HG03139 (cell line): Measurements from ENCODE around the gene VGF.
A peak's percentile ranks its signal among the peaks of the same experiment; 100 is the strongest.
"Not testable (repeated sequence)": the region's sequence is repeated elsewhere in the genome, so short reads cannot be mapped to it uniquely, and the experiment has no call there.

Experiments
- ATAC-seq: cut with Tn5 transposase; IDR thresholded peaks from one replicate; pipeline ENCODE4 v1.9.1; 2021; ENCODE audit not compliant: unreplicated experiment

VGF gene

GRCh38 chr7:101140339-101140699, 25.1 kb downstream of the VGF start:
- no peak for ATAC-seq

- no peak for ATAC-seq
Measured at GRCh38 chr7:101138213-101138870, 27.0 kb downstream of the VGF start.

- no peak for ATAC-seq
Measured at GRCh38 chr7:101137651-101138212, 27.6 kb downstream of the VGF start.

GRCh38 chr7:101134399-101134980, 30.9 kb downstream of the VGF start:
- ATAC-seq: no peak

GRCh38 chr7:101133621-101134398, 31.6 kb downstream of the VGF start:
- ATAC-seq: no peak

GRCh38 chr7:101132626-101133600, 32.5 kb downstream of the VGF start:
- ATAC-seq: not testable (repeated sequence)

GRCh38 chr7:101129603-101130117, 35.7 kb downstream of the VGF start:
- no peak for ATAC-seq

- no peak for ATAC-seq
Measured at GRCh38 chr7:101128040-101128834, 37.1 kb downstream of the VGF start.

- no peak for ATAC-seq
Measured at GRCh38 chr7:101127460-101128039, 37.8 kb downstream of the VGF start.

GRCh38 chr7:101126651-101127459, 38.5 kb downstream of the VGF start, which contains the start of gene SERPINE1:
SERPINE1 (plus strand) TSS chr7:101127104; CDS start chr7:101128394, 1,290 bp downstream.
- peak; percentile 50 for ATAC-seq

- ATAC-seq: peak; percentile 58
Measured at GRCh38 chr7:101125989-101126650, 39.2 kb downstream of the VGF start.

GRCh38 chr7:101124376-101125056, 40.9 kb downstream of the VGF start:
- ATAC-seq: no peak

- no peak for ATAC-seq
Measured at GRCh38 chr7:101123703-101124068, 41.7 kb downstream of the VGF start.

- ATAC-seq: no peak
Measured at GRCh38 chr7:101122933-101123702, 42.3 kb downstream of the VGF start.

- ATAC-seq: no peak
Measured at GRCh38 chr7:101121991-101122932, 43.1 kb downstream of the VGF start.

GRCh38 chr7:101121631-101121990, 43.8 kb downstream of the VGF start:
- not testable (repeated sequence) for ATAC-seq
